Ovary (tissue), 9 donors: Measurements from ENCODE around the gene ARHGEF10L. TPM values are rescaled to one million over a fixed set of nuclear protein-coding genes. Genes with fewer than 3 reads are reported as not detected.

Source experiments
- DNase-seq, 5 donors: peaks; one replicate each; pipeline ENCODE4 v3.0.0-alpha.2; 2019 to 2020
- H3K27ac ChIP-seq, 2 donors: fragments of 200-600 bp; one replicate each; pipeline versions ENCODE4 v1.5.1 to v1.8.0; 2019 to 2022
- H3K27me3 ChIP-seq: fragments of 200-600 bp; one replicate; pipeline ENCODE4 v1.8.0; 2022
- H3K36me3 ChIP-seq: fragments of 200-600 bp; sonication (generic); one replicate; pipeline ENCODE4 v1.5.1; 2019
- H3K4me1 ChIP-seq: one replicate; pipeline ENCODE4 v1.8.1; 2013; ENCODE audit warnings: mild to moderate bottlenecking, moderate library complexity; ENCODE audit not compliant: insufficient read depth
- H3K4me3 ChIP-seq: fragments of 200-600 bp; sonication (generic); one replicate; pipeline ENCODE4 v1.5.1; 2017
- H3K9me3 ChIP-seq, 2 donors: fragments of 200-600 bp in 1 of 2; sonication (generic) in 1 of 2; one replicate each; pipeline versions ENCODE4 v1.5.1 to v1.8.1; 2013 to 2019; ENCODE audit warnings: mild to moderate bottlenecking in 1 of 2, moderate library complexity in 1 of 2
- EP300 ChIP-seq: sonication (generic); formaldehyde crosslinking; IDR thresholded peaks from one replicate; pipeline ENCODE4 v1.6.1; 2017; ENCODE audit warnings: antibody characterized with exemption
- POLR2A ChIP-seq: fragments of 450-650 bp; IDR thresholded peaks from one replicate; pipeline ENCODE4 v1.6.1; 2017; ENCODE audit warnings: antibody characterized with exemption, mild to moderate bottlenecking, moderate library complexity
- WGBS, 3 donors: extraction: QIAGEN DNeasy Blood & Tissue Kit in 1 of 3; methylation state at CpG; one replicate each; pipeline versions ENCODE4 v1.1.5 to v1.1.7; 2013 to 2017; 5-methylcytosine and 5-hydroxymethylcytosine counted together
- intact Hi-C, 4 donors: fragments of 100-400 bp; cut with DNase I; formaldehyde crosslinking; loops; one replicate each; pipeline versions ENCODE4 v1.11.0 to v1.15.1; 2022 to 2023
- polyA plus RNA-seq, 2 donors: library from polyadenylated mRNA; stranded (reverse); fragments of 200-250 nt in 1 of 2; fragments of 350-450 nt in 1 of 2; fragmentation: Illumina TruSeq in 1 of 2; extraction: RNeasy Lipid Tissue Mini Kit (QIAGEN cat#74804) in 1 of 2; gene quantifications; one replicate each; pipeline ENCODE4 v1.2.3, GENCODE V29; 2013 to 2014
- total RNA-seq, 7 donors: library from RNA; depleted of rRNA in 2 of 7; stranded (reverse); fragments of >200 nt in 2 of 7; fragmentation: NEBNext Ultra II Directional in 3 of 7; extraction: Animal tissue kit (Norgen Biotek cat#: 25700) in 3 of 7; gene quantifications; one replicate each; pipeline versions ENCODE4 v1.1.0 to v1.2.4, GENCODE V29; 2016 to 2023
- TF ChIP-seq, protein P1 (sequence below), 3 donors: fragments of 450-650 bp in 2 of 3; fragments of 200-600 bp in 1 of 3; IDR thresholded peaks; one replicate each; pipeline versions ENCODE4 v1.5.1 to v1.8.0; 2016 to 2022; ENCODE audit warnings: antibody characterized with exemption in 3 of 3, mild to moderate bottlenecking in 1 of 3
- donor health status: DM: no; HTN: no; CAD: no; lungs with moderate emphysema.
- donor health status: DM: no; HTN: no; CAD: no.
- donor health status: Bipolar disorder and iron deficiency.
- donor health status: DM: yes; HTN: yes; CAD: no.
- donor health status: DM: no; HTN: no; CAD: no.
- donor health status: DM: yes; HTN: yes; CAD: no.

ARHGEF10L gene
- total and polyA plus RNA-seq, 9 donors: 3.6 to 23.0 (median 18.3) TPM

DNA sequence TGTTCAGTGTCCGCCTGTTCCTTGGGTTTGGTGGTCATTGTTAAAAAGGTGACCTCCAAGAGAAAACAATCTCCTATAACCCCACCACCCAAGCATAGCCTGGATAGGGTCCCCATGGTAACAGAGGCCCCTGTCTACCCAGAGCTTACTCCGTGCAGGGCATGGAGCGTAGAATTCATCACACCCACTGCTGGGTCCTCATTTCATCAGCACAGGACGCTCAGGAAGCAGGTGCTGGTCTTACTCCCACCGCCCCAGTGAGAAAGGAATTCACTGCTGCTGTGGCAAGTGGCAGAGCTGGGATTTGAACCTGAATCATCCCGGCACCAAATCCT lies 37.0 kb downstream of the ARHGEF10L start:
- intact Hi-C loops: no loop called here
- H3K4me1 ChIP-seq: peaks cover 7% of the 10 kb centered on the region
- no peaks in the 10 kb centered on the region for H3K9me3 ChIP-seq
- H3K27ac ChIP-seq: no peak overlapping the region
- no peak for DNase-seq
- TF ChIP-seq POLR2A: no peak
- TF ChIP-seq, protein P1, sequence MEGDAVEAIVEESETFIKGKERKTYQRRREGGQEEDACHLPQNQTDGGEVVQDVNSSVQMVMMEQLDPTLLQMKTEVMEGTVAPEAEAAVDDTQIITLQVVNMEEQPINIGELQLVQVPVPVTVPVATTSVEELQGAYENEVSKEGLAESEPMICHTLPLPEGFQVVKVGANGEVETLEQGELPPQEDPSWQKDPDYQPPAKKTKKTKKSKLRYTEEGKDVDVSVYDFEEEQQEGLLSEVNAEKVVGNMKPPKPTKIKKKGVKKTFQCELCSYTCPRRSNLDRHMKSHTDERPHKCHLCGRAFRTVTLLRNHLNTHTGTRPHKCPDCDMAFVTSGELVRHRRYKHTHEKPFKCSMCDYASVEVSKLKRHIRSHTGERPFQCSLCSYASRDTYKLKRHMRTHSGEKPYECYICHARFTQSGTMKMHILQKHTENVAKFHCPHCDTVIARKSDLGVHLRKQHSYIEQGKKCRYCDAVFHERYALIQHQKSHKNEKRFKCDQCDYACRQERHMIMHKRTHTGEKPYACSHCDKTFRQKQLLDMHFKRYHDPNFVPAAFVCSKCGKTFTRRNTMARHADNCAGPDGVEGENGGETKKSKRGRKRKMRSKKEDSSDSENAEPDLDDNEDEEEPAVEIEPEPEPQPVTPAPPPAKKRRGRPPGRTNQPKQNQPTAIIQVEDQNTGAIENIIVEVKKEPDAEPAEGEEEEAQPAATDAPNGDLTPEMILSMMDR (IDR thresholded peaks at IDR 0.05): no peak
- no peak for TF ChIP-seq EP300
- H3K4me3 ChIP-seq: no peak overlapping the region
- H3K27me3 ChIP-seq: no peaks in the 10 kb centered on the region
- 92 to 93% (median 93%) methylated on average over 6 of the region's 6 CpGs for WGBS, 3 donors
- no peaks in the 10 kb centered on the region for H3K36me3 ChIP-seq

DNA sequence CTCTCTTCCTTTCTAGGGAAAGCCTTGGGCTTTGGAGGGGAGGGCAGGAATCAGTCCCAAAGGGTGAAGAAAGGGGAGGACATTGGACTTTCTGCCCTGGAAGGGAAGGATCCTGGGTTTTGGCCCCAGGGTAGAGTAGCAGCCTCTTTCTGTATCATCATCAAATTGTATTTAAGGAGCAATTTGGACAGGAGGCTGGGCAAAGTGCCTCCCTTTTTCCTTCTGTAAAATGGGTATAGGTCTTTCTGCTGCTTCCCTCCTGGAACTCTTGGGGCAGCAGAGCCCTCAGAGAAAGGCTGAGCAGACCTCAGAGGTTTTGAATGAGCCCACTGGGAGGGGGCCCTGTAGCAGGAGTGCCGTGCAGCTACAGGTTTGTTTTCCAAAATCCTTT lies 38.4 kb downstream of the ARHGEF10L start:
- Histone ChIP-seq H3K4me1 (peaks cover 7% of the 10 kb centered on the region), H3K36me3 (no peaks in the 10 kb centered on the region), H3K4me3 (no peak overlapping the region), H3K27ac (no peak overlapping the region), H3K9me3 (no peaks in the 10 kb centered on the region), H3K27me3 (no peaks in the 10 kb centered on the region)
- no peak for DNase-seq
- intact Hi-C loops: no loop called here
- 83 to 94% (median 83%) methylated on average over 1 of the region's 1 CpG for WGBS, 3 donors
- TF ChIP-seq, protein P1 (IDR thresholded peaks at IDR 0.05): no peak
- TF ChIP-seq POLR2A (no peak), EP300 (no peak)

DNA sequence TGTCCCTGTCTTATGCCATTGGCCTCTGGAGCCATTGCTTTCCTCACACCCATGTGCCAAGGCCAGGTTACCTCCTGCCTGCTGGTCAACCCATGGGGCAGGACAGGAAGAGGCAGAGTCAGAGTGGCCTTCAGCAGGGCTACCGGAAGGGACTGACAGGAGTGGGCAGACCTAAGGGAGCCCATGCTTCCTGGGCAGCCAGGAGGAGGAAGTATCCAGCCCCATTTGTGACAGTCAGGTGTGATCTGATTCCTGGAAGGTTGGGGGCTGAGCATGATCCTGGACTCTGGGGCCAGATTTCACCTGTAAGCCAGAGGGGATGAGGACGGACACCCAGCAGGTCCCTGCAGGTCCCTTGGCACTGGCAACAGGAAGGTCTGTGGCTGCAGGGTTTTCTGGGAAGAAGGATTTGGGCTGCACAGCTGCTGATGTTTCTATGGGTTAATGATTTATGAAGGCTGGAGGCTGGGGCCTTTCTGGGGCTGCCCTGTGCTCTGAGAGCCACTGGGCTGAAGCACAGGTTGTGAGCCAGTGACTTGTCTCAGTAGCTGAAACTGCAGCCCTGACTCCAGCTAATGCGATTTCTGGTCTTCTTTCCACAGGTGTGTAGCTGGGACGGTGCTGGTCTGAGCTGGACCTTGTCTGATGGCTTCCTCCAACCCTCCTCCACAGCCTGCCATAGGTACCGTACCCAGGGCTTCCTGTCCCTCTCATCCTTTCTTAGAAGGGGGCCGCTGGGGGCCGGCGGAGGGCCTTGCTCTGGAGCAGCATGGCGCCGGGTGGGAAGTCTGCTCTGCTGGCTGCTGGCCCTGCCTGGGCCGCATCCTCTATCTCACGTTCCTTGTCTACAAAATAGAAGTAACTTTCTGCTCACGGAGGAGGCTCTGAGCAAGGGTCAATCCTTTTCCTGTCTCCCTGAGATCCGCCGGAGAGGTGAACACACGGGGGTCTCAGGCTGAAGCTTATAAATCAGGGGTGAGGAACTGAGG lies 40.7 kb downstream of the ARHGEF10L start:
- no peak overlapping the region for H3K27ac ChIP-seq
- 79 to 83% (median 82%) methylated on average over 16 of the region's 16 CpGs for WGBS, 3 donors
- DNase-seq: no peak
- H3K4me3 ChIP-seq: no peak overlapping the region
- no peaks in the 10 kb centered on the region for H3K9me3 ChIP-seq
- no peak for TF ChIP-seq POLR2A
- H3K36me3 ChIP-seq: no peaks in the 10 kb centered on the region
- H3K4me1 ChIP-seq: no peaks in the 10 kb centered on the region
- intact Hi-C loops: no loop called here
- H3K27me3 ChIP-seq: no peaks in the 10 kb centered on the region

DNA sequence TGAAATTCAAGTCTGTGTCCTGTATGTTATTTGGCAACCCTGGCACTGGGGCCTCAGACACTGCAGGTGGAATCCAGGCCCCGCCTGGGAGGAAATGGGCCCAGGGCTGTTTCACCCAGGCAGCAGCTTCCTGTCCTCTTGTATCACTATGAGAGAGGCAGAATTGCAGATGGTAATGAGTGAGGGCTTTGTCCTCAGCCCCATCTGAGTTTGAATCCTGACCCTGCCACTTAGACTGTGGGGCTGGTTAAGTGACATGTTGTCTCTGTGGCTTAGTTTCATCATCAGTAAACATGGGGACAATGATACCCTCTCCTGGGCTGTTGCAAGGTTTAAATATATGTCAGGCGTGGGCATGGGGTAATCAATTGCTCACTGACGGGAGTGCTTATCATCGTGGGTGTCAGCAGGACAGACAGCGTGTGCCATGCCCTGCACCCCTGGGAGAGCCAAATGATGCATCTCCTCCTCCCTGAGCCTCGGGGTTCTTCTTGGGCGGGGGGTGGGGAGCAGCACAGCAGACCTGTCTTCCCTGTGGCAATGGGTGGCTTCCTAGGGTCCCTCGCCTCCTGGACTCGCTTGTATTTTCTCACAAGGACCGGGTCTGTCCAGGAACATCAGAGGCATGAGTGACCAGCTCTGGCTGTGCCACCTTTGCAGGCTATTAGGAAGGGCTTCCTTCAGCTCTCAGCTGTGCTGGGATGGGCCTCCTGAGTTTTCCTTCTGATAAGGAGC lies 42.1 kb downstream of the ARHGEF10L start:
- Histone ChIP-seq H3K36me3 (no peaks in the 10 kb centered on the region), H3K27me3 (no peaks in the 10 kb centered on the region), H3K9me3 (no peaks in the 10 kb centered on the region), H3K27ac (no peak overlapping the region), H3K4me1 (peaks cover 3% of the 10 kb centered on the region), H3K4me3 (no peak overlapping the region)
- WGBS, 3 donors: 85 to 87% (median 86%) methylated on average over 10 of the region's 10 CpGs
- TF ChIP-seq, protein P1 (IDR thresholded peaks at IDR 0.05): no peak
- TF ChIP-seq EP300: no peak
- TF ChIP-seq POLR2A: no peak
- intact Hi-C loops: no loop called here
- no peak for DNase-seq
